MCF 10A (cell line): ENCODE results near the gene MT1A. TPM values are rescaled to one million over a fixed set of nuclear protein-coding genes. Genes with fewer than 3 reads are reported as not detected.

Experiments used
- BruUV-seq: library from RNA; stranded (reverse); fragments of 400-500 nt; replicated peaks from 2 replicates; lab custom pipeline; 2021; lab: Mats Ljungman, UMichigan
- CTCF ChIA-PET: fragments of 300-600 bp; sonication (Branson Sonifier 250); formaldehyde crosslinking; extraction: SDS; loops from one replicate; lab custom pipeline; 2021; ENCODE audit warnings: antibody characterized with exemption, inconsistent platforms; lab: Yijun Ruan, JAX
- POLR2A ChIA-PET: fragments of 300-600, 350-650 bp; sonication (Branson Sonifier 250); formaldehyde crosslinking; extraction: SDS; loops from one replicate; lab custom pipeline; 2020; ENCODE audit warnings: antibody characterized with exemption, inconsistent platforms; lab: Yijun Ruan, JAX
- DNase-seq: peaks from one replicate; pipeline ENCODE4 v3.0.0-alpha.2; 2018; ENCODE audit not compliant: unreplicated experiment
- H3K27ac Mint-ChIP-seq: one replicate; pipeline ENCODE4 v1.8.0; 2022; ENCODE audit warnings: mild to moderate bottlenecking, low read depth, mixed read lengths; ENCODE audit not compliant: unreplicated experiment
- H3K27me3 Mint-ChIP-seq: one replicate; pipeline ENCODE4 v1.8.0; 2022; ENCODE audit warnings: mixed read lengths; ENCODE audit not compliant: insufficient read depth, unreplicated experiment
- H3K36me3 Mint-ChIP-seq: one replicate; pipeline ENCODE4 v1.8.0; 2022; ENCODE audit warnings: mild to moderate bottlenecking, moderate library complexity, mixed read lengths; ENCODE audit not compliant: insufficient read depth, unreplicated experiment
- H3K4me1 Mint-ChIP-seq: one replicate; pipeline ENCODE4 v1.8.0; 2022; ENCODE audit warnings: mixed read lengths; ENCODE audit not compliant: insufficient read depth, unreplicated experiment
- H3K4me3 Mint-ChIP-seq: one replicate; pipeline ENCODE4 v1.8.0; 2022; ENCODE audit warnings: mild to moderate bottlenecking, moderate library complexity, mixed read lengths; ENCODE audit not compliant: unreplicated experiment
- H3K9me3 Mint-ChIP-seq: one replicate; pipeline ENCODE4 v1.8.0; 2022; ENCODE audit warnings: mixed read lengths; ENCODE audit not compliant: unreplicated experiment
- CTCF ChIP-seq: fragments of 200-600 bp; IDR thresholded peaks from one replicate; pipeline ENCODE4 v1.8.0; 2022; ENCODE audit warnings: antibody characterized with exemption, mild to moderate bottlenecking; ENCODE audit not compliant: unreplicated experiment
- intact Hi-C: fragments of 100-400 bp; cut with micrococcal nuclease; formaldehyde crosslinking; loops from 2 replicates; pipeline ENCODE4 v1.14.1; 2022
- total RNA-seq: library from RNA; stranded (reverse); gene quantifications from 2 replicates; pipeline ENCODE4 v1.2.3, GENCODE V29; 2022

Gene MT1A
- total RNA-seq, 1 experiment from 2014 or later = not detected

- CTCF ChIA-PET = interaction anchor here (0.5 to 7.2 kb wide), 24 partner anchors 10 to 269 kb away, joined by 3 to 105 read pairs (median 6); partner anchors contain the start of gene BBS2
- peaks cover 9% of the 10 kb centered on the region for H3K9me3 Mint-ChIP-seq
- DNase-seq = no peak
- no peak for TF ChIP-seq CTCF
- BruUV-seq = no TSS peak
- H3K4me3 Mint-ChIP-seq = no peak overlapping the region
- H3K4me1 Mint-ChIP-seq = peaks cover 22% of the 10 kb centered on the region
- intact Hi-C loops = no loop called here
- H3K27me3 Mint-ChIP-seq = no peaks in the 10 kb centered on the region
- POLR2A ChIA-PET = interaction anchor here (0.6 to 1.8 kb wide), 9 partner anchors 9 to 150 kb away, joined by 3 to 8 read pairs (median 4); partner anchors contain the start of genes MT1E, NUDT21 and OGFOD1
- no peaks in the 10 kb centered on the region for H3K36me3 Mint-ChIP-seq
- no peak overlapping the region for H3K27ac Mint-ChIP-seq
Observed at GRCh38 chr16:56601325-56601724, 37.1 kb upstream of the MT1A start.

DNA sequence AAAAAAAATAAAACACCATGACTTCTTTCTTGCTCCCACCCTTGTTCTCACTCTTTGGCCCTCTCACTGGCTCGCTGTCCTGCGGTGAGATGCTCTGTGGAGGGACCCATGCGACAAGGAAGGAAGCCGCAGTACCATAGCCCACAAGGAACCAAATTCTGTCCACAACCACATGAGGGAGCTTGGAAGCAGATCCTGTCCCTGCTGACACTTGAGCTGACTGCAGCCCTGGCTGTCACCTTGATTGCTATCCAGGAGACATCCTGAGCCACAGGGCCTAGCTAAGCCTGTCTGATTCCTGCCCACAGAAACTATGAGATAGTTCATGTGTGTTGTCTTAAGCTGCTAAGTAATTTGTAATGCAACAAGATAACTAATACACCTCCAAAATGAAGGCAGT, 34.9 kb upstream of the MT1A start:
- TF ChIP-seq CTCF = peak; percentile 39
- Mint-ChIP-seq H3K36me3 (no peaks in the 10 kb centered on the region), H3K4me1 (peaks cover 40% of the 10 kb centered on the region), H3K27ac (peak overlapping the region; percentile 63), H3K27me3 (no peaks in the 10 kb centered on the region), H3K4me3 (no peak overlapping the region), H3K9me3 (no peaks in the 10 kb centered on the region)
- DNase-seq = peak; percentile 59
- POLR2A ChIA-PET = interaction anchor here (0.6 to 15.3 kb wide), 8 partner anchors 9 to 99 kb away, joined by 3 to 1404 read pairs (median 6); partner anchors contain the start of genes BBS2, MT1E and MT1X
- intact Hi-C loops = no loop called here
- BruUV-seq = no TSS peak
- CTCF ChIA-PET = interaction anchor here (0.6 to 7.2 kb wide), 21 partner anchors 9 to 1227 kb away, joined by 3 to 105 read pairs (median 6); partner anchors contain the start of genes MT1E and MT1X

- Mint-ChIP-seq H3K36me3 (peaks cover 7% of the 10 kb centered on the region), H3K27ac (peak overlapping the region; percentile 99), H3K27me3 (no peaks in the 10 kb centered on the region), H3K9me3 (no peaks in the 10 kb centered on the region), H3K4me3 (no peak overlapping the region), H3K4me1 (peaks cover 41% of the 10 kb centered on the region)
- intact Hi-C loops = loop anchor here (5.0 kb wide), 1 partner anchor 37 kb away; no protein-coding TSS in a partner anchor
- ChIA-PET CTCF (interaction anchor here (0.6 to 7.2 kb wide), 14 partner anchors 20 to 313 kb away, joined by 3 to 105 read pairs (median 6); partner anchors contain the start of genes MT1E and MT1X), POLR2A (interaction anchor here (0.6 to 15.3 kb wide), 11 partner anchors 10 to 204 kb away, joined by 3 to 1404 read pairs (median 23); partner anchors contain the start of genes BBS2, MT1B, MT1E and MT1X)
- no TSS peak for BruUV-seq
- no peak for DNase-seq
- no peak for TF ChIP-seq CTCF
Observed at GRCh38 chr16:56604966-56605365, 33.5 kb upstream of the MT1A start.

DNA sequence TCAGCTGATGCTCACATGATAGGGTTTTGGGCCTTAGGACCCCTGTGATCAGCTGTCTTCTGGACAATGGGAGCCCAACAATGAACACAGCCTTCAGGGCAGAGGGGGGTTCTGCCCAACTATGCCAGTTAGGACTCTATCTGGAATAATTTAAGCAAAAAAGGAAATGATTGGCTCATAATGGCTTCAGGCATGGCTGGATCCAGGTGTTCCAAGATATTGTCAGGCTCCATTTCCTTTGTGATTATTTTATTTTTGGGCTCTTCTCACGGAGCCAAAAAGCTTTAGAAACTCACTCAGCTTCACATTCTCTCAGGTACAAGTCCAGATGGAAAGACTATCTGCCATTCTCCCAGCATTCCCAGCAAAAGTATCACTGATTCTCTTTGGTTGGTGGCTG, 33.0 kb upstream of the MT1A start:
- peak overlapping the region; percentile 99 for H3K27ac Mint-ChIP-seq
- H3K36me3 Mint-ChIP-seq = peaks cover 7% of the 10 kb centered on the region
- ChIA-PET CTCF (interaction anchor here (0.6 to 7.2 kb wide), 14 partner anchors 14 to 104 kb away, joined by 3 to 105 read pairs (median 6); partner anchors contain the start of genes MT1E and MT1X), POLR2A (interaction anchor here (0.6 to 15.3 kb wide), 14 partner anchors 9 to 154 kb away, joined by 3 to 1404 read pairs (median 10); partner anchors contain the start of genes BBS2, MT1B, MT1E and MT1X)
- TF ChIP-seq CTCF = no peak
- H3K27me3 Mint-ChIP-seq = no peaks in the 10 kb centered on the region
- H3K9me3 Mint-ChIP-seq = no peaks in the 10 kb centered on the region
- no peak for DNase-seq
- H3K4me3 Mint-ChIP-seq = peak overlapping the region; percentile 93
- no TSS peak for BruUV-seq
- intact Hi-C loops = loop anchor here (5.0 kb wide), 1 partner anchor 37 kb away; no protein-coding TSS in a partner anchor
- peaks cover 41% of the 10 kb centered on the region for H3K4me1 Mint-ChIP-seq
